ENCODE results near the gene PRDX6. TPM values are rescaled to one million over a fixed set of nuclear protein-coding genes. Genes with fewer than 3 reads are reported as not detected.

The PRDX6 gene
- total and polyA plus RNA-seq, 10 of the 15 experiments (the other 5 are each of a cell fraction or from before 2014, with no cell fraction given) = 70.7 to 230 (median 138) TPM

GRCh38 chr1:173477286-173478093 lies at the start of gene PRDX6 (continued):
- no peak for TF ChIP-seq NFYB (IDR thresholded peaks at IDR 0.05; ENCODE audit: insufficient read depth, low read depth, low read length)
- TF ChIP-seq ZBTB33 (IDR thresholded peaks at IDR 0.05) = no peak
- TF ChIP-seq HDAC6 (IDR thresholded peaks at IDR 0.05; ENCODE audit: unreplicated experiment) = no peak
- no peak for TF ChIP-seq REST (IDR thresholded peaks at IDR 0.05; ENCODE audit: low read depth, low read length)
- TF ChIP-seq CBFB (IDR thresholded peaks at IDR 0.05; ENCODE audit: low read depth) = no peak
- no peak for TF ChIP-seq USF1 (IDR thresholded peaks at IDR 0.05; ENCODE audit: borderline replicate concordance, extremely low read length, insufficient read depth, low read depth, low read length)
- no peak for TF ChIP-seq SRF (IDR thresholded peaks at IDR 0.05; ENCODE audit: low read depth in 2 of 2, low read length in 2 of 2)
- TF ChIP-seq FOS (IDR thresholded peaks at IDR 0.05; ENCODE audit: borderline replicate concordance, extremely low read depth, insufficient read length) = no peak
- TF ChIP-seq ATF7 (IDR thresholded peaks at IDR 0.05; ENCODE audit: low read depth) = no peak
- TF ChIP-seq RCOR1 (conservative IDR thresholded peaks at IDR 0.05; ENCODE audit: low read depth, low read length) = no peak
- TF ChIP-seq MEF2A (IDR thresholded peaks at IDR 0.05; ENCODE audit: insufficient read depth, low read depth, low read length) = no peak
- no peak for TF ChIP-seq SMC3 (IDR thresholded peaks at IDR 0.05; ENCODE audit: borderline replicate concordance, low read length)
- TF ChIP-seq EED (IDR thresholded peaks at IDR 0.05; ENCODE audit: low read depth) = peak; percentile 33; the same call in 1 of the 2 replicates
- TF ChIP-seq STAT1 (conservative IDR thresholded peaks at IDR 0.05) = no peak
- peak; percentile 46; the same call in 1 of the 2 replicates for TF ChIP-seq TCF12 (IDR thresholded peaks at IDR 0.05; ENCODE audit: low read depth, low read length)
- no peak for TF ChIP-seq CBX3 (IDR thresholded peaks at IDR 0.05; ENCODE audit: borderline replicate concordance, low read depth)
- no peak for TF ChIP-seq NBN (IDR thresholded peaks at IDR 0.05)
- TF ChIP-seq NR2C2 (IDR thresholded peaks at IDR 0.05; ENCODE audit: borderline replicate concordance, control insufficient read depth, insufficient read length, low read depth) = no peak
- no peak for TF ChIP-seq E2F8 (IDR thresholded peaks at IDR 0.05; ENCODE audit: low read depth, partially characterized antibody)
- TF ChIP-seq SREBF2 (IDR thresholded peaks at IDR 0.05; ENCODE audit: low read length) = no peak
